GM15510 (cell line): Measurements from ENCODE around the gene CHD1L.

Experiments used
- POLR2A ChIP-seq: IDR thresholded peaks from 3 replicates; pipeline ENCODE4 v1.6.1; 2011; ENCODE audit warnings: borderline replicate concordance; ENCODE audit not compliant: insufficient read length; ENCODE audit errors: extremely low read depth

Gene CHD1L

GRCh38 chr1:147245586-147246021 is 3.1 kb downstream of the CHD1L start:
- TF ChIP-seq POLR2A: no peak

GRCh38 chr1:147246044-147246690 is 3.7 kb downstream of the CHD1L start:
- no peak for TF ChIP-seq POLR2A

- TF ChIP-seq POLR2A: no peak
Observed at GRCh38 chr1:147246910-147247655, 4.6 kb downstream of the CHD1L start.

DNA sequence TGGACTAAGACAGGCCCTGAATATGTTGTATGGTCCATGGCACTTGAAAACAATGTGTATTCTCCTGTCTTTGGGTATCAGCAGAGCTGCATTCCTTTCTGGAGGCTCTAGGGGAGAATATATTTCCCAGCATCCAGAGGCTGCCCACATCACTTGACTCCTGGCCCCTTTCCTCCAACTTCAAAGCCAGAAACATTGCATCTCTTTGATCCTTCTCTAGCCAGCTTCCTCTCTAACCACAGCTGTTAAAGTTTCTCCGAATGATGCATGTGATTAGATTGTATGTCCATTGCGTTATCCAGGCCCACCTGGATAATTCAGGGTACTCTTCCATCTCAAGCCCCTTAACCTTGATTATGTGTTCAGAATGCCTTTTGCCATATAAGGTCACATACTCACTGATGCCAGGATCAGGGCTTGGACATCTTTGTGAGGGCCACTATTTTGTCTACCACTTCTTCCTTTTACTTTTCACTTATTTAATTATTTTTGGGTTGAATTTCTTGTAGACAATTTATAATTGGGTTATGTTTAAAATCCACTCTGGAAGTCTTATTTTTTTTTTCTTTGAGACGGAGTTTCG is 5.3 kb downstream of the CHD1L start:
- no peak for TF ChIP-seq POLR2A

DNA sequence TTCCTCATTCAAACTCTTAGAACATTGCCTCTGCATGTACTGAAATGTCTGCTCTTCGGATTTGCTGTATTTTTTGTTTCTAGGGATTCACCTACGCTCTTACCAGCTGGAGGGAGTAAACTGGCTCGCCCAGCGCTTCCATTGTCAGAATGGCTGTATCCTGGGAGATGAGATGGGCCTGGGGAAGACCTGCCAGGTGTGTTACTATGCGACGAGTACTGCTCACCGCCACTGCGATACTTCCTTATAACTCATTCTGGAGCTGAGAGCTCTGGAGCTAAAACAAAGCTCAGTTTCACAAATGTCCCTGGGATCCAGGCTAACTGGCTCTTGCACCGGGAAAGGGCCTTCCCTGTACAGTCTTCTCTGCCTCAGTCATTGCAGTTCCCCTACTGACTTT is 10.1 kb downstream of the CHD1L start:
- TF ChIP-seq POLR2A: no peak

GRCh38 chr1:147260956-147261355 is 18.5 kb downstream of the CHD1L start:
- no peak for TF ChIP-seq POLR2A

DNA sequence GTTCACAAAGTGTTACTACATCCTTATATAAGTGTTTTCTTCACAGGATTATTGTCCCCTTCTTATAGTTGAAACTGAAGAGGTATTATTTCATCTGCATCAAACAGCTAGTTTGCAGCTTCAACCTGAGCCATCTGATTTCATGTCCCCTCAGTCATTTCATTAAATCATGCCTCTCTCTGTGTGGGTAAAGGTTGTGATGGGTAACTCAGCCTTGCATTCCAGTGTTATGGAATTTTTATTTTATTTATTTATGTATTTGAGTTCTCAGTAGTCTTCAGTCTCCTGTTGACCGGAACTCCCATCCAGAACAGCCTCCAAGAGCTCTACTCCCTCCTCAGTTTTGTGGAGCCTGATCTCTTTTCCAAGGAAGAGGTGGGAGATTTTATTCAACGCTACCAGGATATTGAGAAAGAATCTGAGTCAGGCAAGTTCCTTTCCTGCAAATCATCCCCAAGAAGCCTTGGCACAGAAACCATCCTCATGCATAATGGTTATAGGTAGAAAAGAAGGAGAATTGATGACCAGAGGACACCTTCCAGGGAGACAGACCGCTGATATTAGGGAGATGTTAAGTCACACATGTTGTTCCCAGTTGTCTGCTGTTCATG is 21.8 kb downstream of the CHD1L start:
- TF ChIP-seq POLR2A: no peak

GRCh38 chr1:147266381-147266780 is 23.9 kb downstream of the CHD1L start:
- no peak for TF ChIP-seq POLR2A

- TF ChIP-seq POLR2A: no peak
Observed at GRCh38 chr1:147267711-147268110, 25.2 kb downstream of the CHD1L start.

- no peak for TF ChIP-seq POLR2A
Observed at GRCh38 chr1:147270721-147271120, 28.2 kb downstream of the CHD1L start.

DNA sequence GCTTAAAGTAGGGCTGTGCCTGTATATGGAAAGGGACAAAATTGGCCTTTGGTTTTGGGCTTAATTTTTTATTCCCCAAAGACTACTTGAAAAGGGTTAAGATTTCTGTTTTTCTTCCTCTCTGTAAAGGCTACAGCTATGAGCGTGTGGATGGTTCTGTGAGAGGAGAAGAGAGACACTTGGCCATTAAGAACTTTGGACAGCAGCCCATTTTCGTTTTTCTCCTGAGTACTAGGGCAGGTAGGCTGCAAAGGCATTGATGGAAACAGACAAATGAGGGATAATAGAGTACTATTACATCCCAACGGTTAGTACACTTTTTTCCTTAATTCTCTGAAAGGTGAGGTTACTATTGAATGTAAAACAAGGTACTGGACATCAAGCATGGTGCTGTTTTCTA is 29.6 kb downstream of the CHD1L start:
- no peak for TF ChIP-seq POLR2A

GRCh38 chr1:147273409-147274336 is 31.2 kb downstream of the CHD1L start:
- no peak for TF ChIP-seq POLR2A

DNA sequence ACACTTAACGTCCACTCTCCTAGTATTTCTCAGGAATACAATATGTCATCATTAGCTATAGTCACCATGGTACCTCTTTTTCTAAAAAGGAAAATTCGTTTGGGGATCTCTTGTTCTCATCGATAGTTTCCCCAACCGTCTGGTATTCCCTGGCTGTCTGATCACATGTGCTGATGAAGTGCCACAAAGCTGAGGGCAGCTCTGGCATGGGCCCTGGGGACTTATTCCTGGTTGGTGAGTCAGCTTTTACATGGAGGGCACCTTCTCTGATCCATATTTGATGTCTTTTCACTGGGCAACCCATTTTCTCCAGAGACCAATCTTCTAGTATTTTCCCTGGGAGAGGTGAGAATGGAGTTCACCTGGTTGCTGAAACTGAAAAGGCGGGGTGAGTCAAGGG is 39.5 kb downstream of the CHD1L start:
- no peak for TF ChIP-seq POLR2A

- no peak for TF ChIP-seq POLR2A
Observed at GRCh38 chr1:147283011-147283410, 40.5 kb downstream of the CHD1L start.

DNA sequence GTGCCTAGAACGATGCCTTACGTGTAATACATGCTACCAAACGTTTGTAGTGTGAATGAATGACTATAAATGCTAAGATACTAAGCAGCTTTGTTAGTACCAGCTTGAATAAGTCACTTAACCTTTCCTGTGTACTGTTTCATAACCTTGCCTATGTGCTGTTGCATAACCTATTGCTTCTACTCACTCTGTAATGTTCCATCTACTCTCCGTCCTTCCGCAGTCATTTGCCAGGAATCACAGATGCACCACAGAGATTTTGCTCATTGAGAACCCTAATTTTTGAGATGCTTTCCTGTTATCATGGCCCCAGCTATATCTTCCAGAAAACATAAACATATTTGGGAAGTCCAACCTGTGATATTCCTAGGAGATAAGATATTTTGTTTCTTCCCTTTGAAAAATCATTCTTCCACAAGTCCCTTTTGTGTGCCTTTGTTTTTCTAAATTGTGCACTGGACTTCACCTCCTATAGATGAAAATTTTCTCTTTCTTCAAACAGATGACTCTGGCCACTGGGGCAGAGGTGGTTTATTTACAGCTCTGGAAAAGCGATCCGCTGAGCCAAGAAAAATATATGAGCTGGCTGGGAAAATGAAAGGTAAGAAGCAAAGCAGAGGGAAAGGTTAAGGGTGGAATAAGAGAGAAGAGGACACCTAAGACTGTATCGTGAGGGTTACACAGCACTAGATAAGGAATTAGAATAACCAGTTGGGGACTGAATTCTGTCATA is 44.8 kb downstream of the CHD1L start:
- no peak for TF ChIP-seq POLR2A

DNA sequence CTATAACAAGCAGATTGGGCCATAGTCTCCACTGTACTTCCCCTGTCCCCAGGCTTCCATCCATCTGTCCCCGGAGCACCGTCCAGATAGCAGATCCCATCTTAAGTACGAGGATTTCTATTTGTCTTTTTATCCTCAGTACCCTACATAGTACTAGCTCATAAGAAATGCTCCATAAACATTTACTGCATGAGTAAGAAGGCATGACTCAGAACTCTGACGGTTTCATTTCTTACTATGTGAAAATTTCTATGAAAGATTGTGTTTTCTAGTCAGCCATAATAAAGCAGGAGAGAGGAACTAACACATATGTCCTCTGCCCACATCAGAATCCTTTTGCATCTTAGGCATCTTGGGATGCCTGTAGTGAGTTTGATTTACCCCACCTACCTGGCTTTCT is 49.5 kb downstream of the CHD1L start:
- no peak for TF ChIP-seq POLR2A
